Mesendoderm (in vitro differentiated cells): ENCODE results near the gene MCM3AP.

Experiments
- DNase-seq: peaks from one replicate; pipeline ENCODE4 v3.0.0; 2013
- H2AK5ac ChIP-seq: 2 replicates; pipeline ENCODE4 v1.6.1; 2013; ENCODE audit warnings: low read length, inconsistent platforms
- H2BK120ac ChIP-seq: 2 replicates; pipeline ENCODE4 v1.6.1; 2013; ENCODE audit warnings: low read depth, mild to moderate bottlenecking, low read length, moderate library complexity, mixed read lengths
- H2BK15ac ChIP-seq: replicated peaks from 2 replicates; pipeline ENCODE4 v1.6.1; 2013; ENCODE audit warnings: low read depth, mild to moderate bottlenecking, moderate library complexity
- H2BK5ac ChIP-seq: 2 replicates; pipeline ENCODE4 v1.6.1; 2013; ENCODE audit warnings: low read length, inconsistent platforms
- H3K18ac ChIP-seq: 2 replicates; pipeline ENCODE4 v1.6.1; 2013; ENCODE audit warnings: mild to moderate bottlenecking, low read length, mixed read lengths
- H3K23ac ChIP-seq: one replicate; pipeline ENCODE4 v1.6.1; 2013; ENCODE audit warnings: low read length
- H3K27ac ChIP-seq: 2 replicates; pipeline ENCODE4 v1.5.1; 2013; ENCODE audit warnings: low read depth, mild to moderate bottlenecking, inconsistent platforms, low read length, moderate library complexity
- H3K27me3 ChIP-seq: 2 replicates; pipeline ENCODE4 v1.6.1; 2013; ENCODE audit warnings: low read length, control low read depth, mild to moderate bottlenecking, inconsistent platforms; ENCODE audit not compliant: insufficient read depth, poor library complexity
- H3K36me3 ChIP-seq: 2 replicates; pipeline ENCODE4 v1.6.1; 2013; ENCODE audit warnings: low read length, inconsistent platforms; ENCODE audit not compliant: control insufficient read depth, insufficient read depth
- H3K4ac ChIP-seq: one replicate; pipeline ENCODE4 v1.6.1; 2013; ENCODE audit warnings: low read depth, mild to moderate bottlenecking, low read length, moderate library complexity
- H3K4me1 ChIP-seq: 2 replicates; pipeline ENCODE4 v1.6.1; 2013; ENCODE audit warnings: low read depth, low read length, inconsistent platforms; ENCODE audit not compliant: control insufficient read depth
- H3K4me2 ChIP-seq: 2 replicates; pipeline ENCODE4 v1.6.1; 2013; ENCODE audit warnings: low read length
- H3K4me3 ChIP-seq: 2 replicates; pipeline ENCODE4 v1.5.1; 2013; ENCODE audit warnings: mild to moderate bottlenecking, low read length
- H3K56ac ChIP-seq: one replicate; pipeline ENCODE4 v1.6.1; 2013; ENCODE audit warnings: low read length
- H3K79me1 ChIP-seq: 2 replicates; pipeline ENCODE4 v1.6.1; 2013; ENCODE audit warnings: low read length, inconsistent platforms
- H3K79me2 ChIP-seq: 2 replicates; pipeline ENCODE4 v1.6.1; 2013; ENCODE audit warnings: mild to moderate bottlenecking, low read length; ENCODE audit not compliant: control insufficient read depth, insufficient read depth
- H3K9ac ChIP-seq: 2 replicates; pipeline ENCODE4 v1.6.1; 2013; ENCODE audit warnings: low read length, inconsistent platforms
- H4K5ac ChIP-seq: one replicate; pipeline ENCODE4 v1.6.1; 2013; ENCODE audit warnings: low read length
- H4K8ac ChIP-seq: one replicate; pipeline ENCODE4 v1.6.1; 2013; ENCODE audit warnings: low read depth, mild to moderate bottlenecking, control low read depth, low read length, moderate library complexity
- WGBS: extraction: QIAGEN DNeasy Blood & Tissue Kit; methylation state at CpG from one replicate; pipeline ENCODE4 v1.1.7; 2013; ENCODE audit warnings: low lambda C conversion rate, missing lambda C conversion rate; ENCODE audit not compliant: insufficient coverage; ENCODE audit errors: extremely low coverage; 5-methylcytosine and 5-hydroxymethylcytosine counted together

The MCM3AP gene

GRCh38 chr21:46255166-46255565 lies 30.2 kb downstream of the MCM3AP start:
- H3K36me3 ChIP-seq = peaks cover 28% of the 10 kb centered on the region

GRCh38 chr21:46254208-46254975 lies 31.0 kb downstream of the MCM3AP start:
- Histone ChIP-seq H4K8ac (no peak overlapping the region), H3K27me3 (no peaks in the 10 kb centered on the region), H3K79me1 (no peaks in the 10 kb centered on the region), H2BK120ac (no peak overlapping the region), H3K9ac (no peak overlapping the region), H3K79me2 (no peaks in the 10 kb centered on the region), H3K23ac (no peak overlapping the region), H4K5ac (no peak overlapping the region), H3K4me3 (no peak overlapping the region), H3K4ac (no peak overlapping the region), H2BK15ac (no peak overlapping the region), H2AK5ac (no peak overlapping the region), H3K56ac (no peak overlapping the region), H3K36me3 (peaks cover 29% of the 10 kb centered on the region), H3K18ac (no peak overlapping the region), H3K27ac (no peak overlapping the region), H3K4me1 (no peaks in the 10 kb centered on the region), H3K4me2 (no peak overlapping the region), H2BK5ac (no peak overlapping the region)
- no peak for DNase-seq
- WGBS = no CpG with 5 or more reads among the region's 12 CpGs

More at GRCh38 chr21:46255166-46255565, 30.2 kb downstream of the MCM3AP start:
- Histone ChIP-seq H3K4me2 (no peak overlapping the region), H4K8ac (no peak overlapping the region), H3K4ac (no peak overlapping the region), H3K79me1 (no peaks in the 10 kb centered on the region), H2BK15ac (no peak overlapping the region), H3K9ac (no peak overlapping the region), H3K56ac (no peak overlapping the region), H3K23ac (no peak overlapping the region), H2AK5ac (no peak overlapping the region), H2BK5ac (no peak overlapping the region), H3K4me1 (no peaks in the 10 kb centered on the region), H3K27me3 (no peaks in the 10 kb centered on the region), H3K18ac (no peak overlapping the region), H2BK120ac (no peak overlapping the region), H3K27ac (no peak overlapping the region), H4K5ac (no peak overlapping the region), H3K4me3 (no peak overlapping the region), H3K79me2 (no peaks in the 10 kb centered on the region)
- DNase-seq = no peak
- WGBS = no CpG with 5 or more reads among the region's 11 CpGs

- WGBS = no CpG with 5 or more reads among the region's 8 CpGs
- H2AK5ac ChIP-seq = no peak overlapping the region
- no peak overlapping the region for H2BK15ac ChIP-seq
- no peak overlapping the region for H3K4me3 ChIP-seq
- no peak overlapping the region for H3K23ac ChIP-seq
- no peaks in the 10 kb centered on the region for H3K79me1 ChIP-seq
- H3K27ac ChIP-seq = no peak overlapping the region
- H3K4me1 ChIP-seq = no peaks in the 10 kb centered on the region
- H2BK120ac ChIP-seq = no peak overlapping the region
- no peak overlapping the region for H3K56ac ChIP-seq
- no peak overlapping the region for H3K18ac ChIP-seq
- H4K8ac ChIP-seq = no peak overlapping the region
- no peaks in the 10 kb centered on the region for H3K27me3 ChIP-seq
- no peaks in the 10 kb centered on the region for H3K79me2 ChIP-seq
- no peak overlapping the region for H3K4me2 ChIP-seq
- no peak overlapping the region for H3K4ac ChIP-seq
- DNase-seq = peak; percentile 70
- no peak overlapping the region for H2BK5ac ChIP-seq
- peaks cover 26% of the 10 kb centered on the region for H3K36me3 ChIP-seq
- H4K5ac ChIP-seq = no peak overlapping the region
- no peak overlapping the region for H3K9ac ChIP-seq
Observed at GRCh38 chr21:46253610-46254124, 31.7 kb downstream of the MCM3AP start.

GRCh38 chr21:46252840-46253239 lies 32.6 kb downstream of the MCM3AP start:
- DNase-seq = no peak
- Histone ChIP-seq H4K5ac (no peak overlapping the region), H2BK5ac (no peak overlapping the region), H3K4me3 (no peak overlapping the region), H3K27me3 (no peaks in the 10 kb centered on the region), H3K79me1 (no peaks in the 10 kb centered on the region), H3K4me2 (no peak overlapping the region), H4K8ac (no peak overlapping the region), H3K4me1 (no peaks in the 10 kb centered on the region), H3K23ac (no peak overlapping the region), H3K18ac (no peak overlapping the region), H3K27ac (no peak overlapping the region), H2AK5ac (no peak overlapping the region), H2BK15ac (no peak overlapping the region), H3K56ac (no peak overlapping the region), H3K79me2 (no peaks in the 10 kb centered on the region), H3K4ac (no peak overlapping the region), H3K9ac (no peak overlapping the region), H3K36me3 (peaks cover 27% of the 10 kb centered on the region), H2BK120ac (no peak overlapping the region)
- no CpG with 5 or more reads among the region's 4 CpGs for WGBS

- Histone ChIP-seq H4K8ac (no peak overlapping the region), H3K4me1 (no peaks in the 10 kb centered on the region), H3K36me3 (peaks cover 17% of the 10 kb centered on the region), H2BK120ac (no peak overlapping the region), H3K27ac (no peak overlapping the region), H3K27me3 (no peaks in the 10 kb centered on the region), H2AK5ac (no peak overlapping the region), H4K5ac (no peak overlapping the region), H3K4me3 (no peak overlapping the region), H3K79me2 (no peaks in the 10 kb centered on the region), H3K9ac (no peak overlapping the region), H3K18ac (no peak overlapping the region), H3K56ac (no peak overlapping the region), H2BK15ac (no peak overlapping the region), H3K79me1 (no peaks in the 10 kb centered on the region), H2BK5ac (no peak overlapping the region), H3K4me2 (no peak overlapping the region), H3K23ac (no peak overlapping the region), H3K4ac (no peak overlapping the region)
- no peak for DNase-seq
- no CpG with 5 or more reads among the region's 6 CpGs for WGBS
Observed at GRCh38 chr21:46250146-46250725, 35.2 kb downstream of the MCM3AP start.
